ENCODE measurements around the gene KDM5B. TPM values are rescaled to one million over a fixed set of nuclear protein-coding genes. Genes with fewer than 3 reads are reported as not detected.

Gene KDM5B
- total and polyA plus RNA-seq, 9 of the 15 experiments (the other 6 are each of a cell fraction or from before 2014, with no cell fraction given): 15.4 to 90.6 (median 57.1) TPM

DNA sequence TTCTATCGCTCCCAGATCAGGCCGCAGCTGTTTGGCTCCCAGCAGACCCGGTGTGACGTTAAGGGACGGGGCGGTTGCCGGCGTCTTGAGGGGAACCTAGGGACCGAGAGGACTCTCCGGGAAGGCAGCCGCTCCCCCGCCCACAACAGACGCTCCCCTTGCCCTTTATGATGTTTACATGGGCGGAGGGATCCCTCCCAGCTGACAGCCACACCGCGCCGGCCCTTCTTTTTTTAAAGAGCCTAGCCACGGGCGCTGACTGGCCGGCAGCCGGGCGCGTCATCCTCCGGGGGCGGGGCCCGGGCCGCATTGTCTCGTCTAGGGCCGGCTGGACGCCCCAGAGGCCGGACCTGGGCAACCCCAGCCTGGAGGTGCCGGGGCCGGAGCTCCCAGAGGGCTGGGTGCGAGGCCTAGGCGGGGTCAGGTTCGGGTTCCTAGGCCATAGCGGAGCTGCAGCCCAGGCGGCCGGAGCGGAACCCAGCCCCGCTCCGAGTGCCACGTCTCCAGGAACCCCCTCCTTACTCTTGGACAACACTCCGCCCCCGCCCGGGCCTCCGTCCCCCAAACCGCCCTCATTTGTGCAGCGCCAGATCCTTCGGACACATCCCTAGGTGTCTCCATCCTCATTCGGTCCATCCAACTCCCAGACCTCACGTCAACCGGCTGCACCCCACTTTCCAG is 2.5 kb upstream of the KDM5B start, which contains the start of gene PCAT6 (continued):
- TF ChIP-seq, protein P1, sequence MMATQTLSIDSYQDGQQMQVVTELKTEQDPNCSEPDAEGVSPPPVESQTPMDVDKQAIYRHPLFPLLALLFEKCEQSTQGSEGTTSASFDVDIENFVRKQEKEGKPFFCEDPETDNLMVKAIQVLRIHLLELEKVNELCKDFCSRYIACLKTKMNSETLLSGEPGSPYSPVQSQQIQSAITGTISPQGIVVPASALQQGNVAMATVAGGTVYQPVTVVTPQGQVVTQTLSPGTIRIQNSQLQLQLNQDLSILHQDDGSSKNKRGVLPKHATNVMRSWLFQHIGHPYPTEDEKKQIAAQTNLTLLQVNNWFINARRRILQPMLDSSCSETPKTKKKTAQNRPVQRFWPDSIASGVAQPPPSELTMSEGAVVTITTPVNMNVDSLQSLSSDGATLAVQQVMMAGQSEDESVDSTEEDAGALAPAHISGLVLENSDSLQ (IDR thresholded peaks at IDR 0.05): peak; percentile 75
- TF ChIP-seq STAT6 (CRISPR knock-in tag; IDR thresholded peaks at IDR 0.05) (no peak), POLR3G (IDR thresholded peaks at IDR 0.05; ENCODE audit: extremely low read depth, insufficient read length, insufficient replicate concordance) (no peak), REST (IDR thresholded peaks at IDR 0.05; ENCODE audit: borderline replicate concordance) (0 out of 2 replicates have a peak, but pooled peaks have one; percentile 33), REST (CRISPR knock-in tag; IDR thresholded peaks at IDR 0.05; ENCODE audit: low read depth) (no peak), SMAD4 (CRISPR knock-in tag; conservative IDR thresholded peaks at IDR 0.05) (peak; percentile 94), U2AF1 (optimal IDR thresholded peaks at IDR 0.05; ENCODE audit: low read depth, low read length) (peak; percentile 83), FOXP1 (CRISPR knock-in tag; IDR thresholded peaks at IDR 0.05) (peak; percentile 91), PRPF4 (IDR thresholded peaks at IDR 0.05; ENCODE audit: insufficient read depth, low read depth, low read length, poor library complexity, severe bottlenecking) (no peak)
- TF ChIP-seq, protein P2, sequence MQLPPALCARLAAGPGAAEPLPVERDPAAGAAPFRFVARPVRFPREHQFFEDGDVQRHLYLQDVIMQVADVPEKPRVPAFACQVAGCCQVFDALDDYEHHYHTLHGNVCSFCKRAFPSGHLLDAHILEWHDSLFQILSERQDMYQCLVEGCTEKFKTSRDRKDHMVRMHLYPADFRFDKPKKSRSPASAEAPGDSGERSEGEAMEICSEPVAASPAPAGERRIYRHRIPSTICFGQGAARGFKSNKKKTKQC (CRISPR knock-in tag; IDR thresholded peaks at IDR 0.05): peak; percentile 21
- TF ChIP-seq, protein P3, sequence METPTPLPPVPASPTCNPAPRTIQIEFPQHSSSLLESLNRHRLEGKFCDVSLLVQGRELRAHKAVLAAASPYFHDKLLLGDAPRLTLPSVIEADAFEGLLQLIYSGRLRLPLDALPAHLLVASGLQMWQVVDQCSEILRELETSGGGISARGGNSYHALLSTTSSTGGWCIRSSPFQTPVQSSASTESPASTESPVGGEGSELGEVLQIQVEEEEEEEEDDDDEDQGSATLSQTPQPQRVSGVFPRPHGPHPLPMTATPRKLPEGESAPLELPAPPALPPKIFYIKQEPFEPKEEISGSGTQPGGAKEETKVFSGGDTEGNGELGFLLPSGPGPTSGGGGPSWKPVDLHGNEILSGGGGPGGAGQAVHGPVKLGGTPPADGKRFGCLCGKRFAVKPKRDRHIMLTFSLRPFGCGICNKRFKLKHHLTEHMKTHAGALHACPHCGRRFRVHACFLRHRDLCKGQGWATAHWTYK (CRISPR knock-in tag; IDR thresholded peaks at IDR 0.05): peak; percentile 96

All from K562 (cell line).